OCI-LY1 (cell line): ENCODE measurements around the gene LZTR1.

Experiments
- H2AFZ ChIP-seq: fragments of 200-600 bp; sonication (generic), shearing (Covaris generic); 2 replicates; pipeline ENCODE4 v1.6.0; 2014; ENCODE audit warnings: antibody characterized with exemption, mild to moderate bottlenecking, low read length
- H3F3A ChIP-seq: fragments of 200-600 bp; sonication (generic), shearing (Covaris generic); 2 replicates; pipeline ENCODE4 v1.6.0; 2014; ENCODE audit warnings: mild to moderate bottlenecking, antibody characterized with exemption, low read length, moderate library complexity; ENCODE audit not compliant: insufficient read depth
- H3K27ac ChIP-seq: fragments of 200-600 bp; sonication (generic); 2 replicates; pipeline ENCODE4 v1.5.1; 2014; ENCODE audit warnings: low read length, mixed run types, mild to moderate bottlenecking, low read depth; ENCODE audit not compliant: poor library complexity, severe bottlenecking
- H3K27me3 ChIP-seq: fragments of 200-600 bp; sonication (generic); 2 replicates; pipeline ENCODE4 v1.6.0; 2014; ENCODE audit warnings: antibody characterized with exemption, mild to moderate bottlenecking, low read length, moderate library complexity; ENCODE audit not compliant: insufficient read depth
- H3K36me3 ChIP-seq: fragments of 200-600 bp; sonication (generic); 2 replicates; pipeline ENCODE4 v1.6.1; 2014; ENCODE audit warnings: mild to moderate bottlenecking, antibody characterized with exemption, low read length, moderate library complexity, mixed read lengths; ENCODE audit not compliant: insufficient read depth
- H3K4me1 ChIP-seq: fragments of 200-600 bp; sonication (generic); 2 replicates; pipeline ENCODE4 v1.5.1; 2014; ENCODE audit warnings: mild to moderate bottlenecking, low read length, moderate library complexity; ENCODE audit not compliant: insufficient read depth, severe bottlenecking
- H3K4me2 ChIP-seq: fragments of 200-600 bp; sonication (generic), shearing (Covaris generic); 2 replicates; pipeline ENCODE4 v1.6.1; 2014; ENCODE audit warnings: low read length
- H3K4me3 ChIP-seq: fragments of 200-600 bp; sonication (generic); 2 replicates; pipeline ENCODE4 v1.5.1; 2014; ENCODE audit warnings: low read length, low read depth, mild to moderate bottlenecking, mixed read lengths; ENCODE audit not compliant: poor library complexity, severe bottlenecking
- H3K79me2 ChIP-seq: fragments of 200-600 bp; shearing (Covaris generic); 2 replicates; pipeline ENCODE4 v1.6.1; 2016; ENCODE audit warnings: mixed run types, low read length, mixed read lengths; ENCODE audit not compliant: insufficient read depth
- H3K9ac ChIP-seq: fragments of 200-600 bp; sonication (generic), shearing (Covaris generic); 2 replicates; pipeline ENCODE4 v1.6.1; 2014; ENCODE audit warnings: mild to moderate bottlenecking, low read length, mixed read lengths
- H3K9me2 ChIP-seq: fragments of 200-600 bp; sonication (generic), shearing (Covaris generic); 2 replicates; pipeline ENCODE4 v1.6.1; 2014; ENCODE audit warnings: low read depth, mild to moderate bottlenecking, low read length, mixed read lengths
- H3K9me3 ChIP-seq: fragments of 200-600 bp; shearing (Covaris generic); 2 replicates; pipeline ENCODE4 v1.6.1; 2014; ENCODE audit warnings: low read length, mixed read lengths
- H4K20me1 ChIP-seq: fragments of 200-600 bp; sonication (generic), shearing (Covaris generic); 2 replicates; pipeline ENCODE4 v1.6.0; 2016; ENCODE audit warnings: mild to moderate bottlenecking, low read length; ENCODE audit not compliant: insufficient read depth
- EZH2 ChIP-seq: fragments of 200-600 bp; sonication (generic), shearing (Covaris generic); IDR thresholded peaks from 2 replicates; pipeline ENCODE4 v1.8.0; 2017; ENCODE audit warnings: borderline replicate concordance, mixed run types, mild to moderate bottlenecking, antibody characterized with exemption, low read length, moderate library complexity, mixed read lengths
- TF ChIP-seq, protein P1 (sequence below): fragments of 200-600 bp; sonication (generic), shearing (Covaris generic); IDR thresholded peaks from 2 replicates; pipeline ENCODE4 v1.5.1; 2017; ENCODE audit warnings: mild to moderate bottlenecking, antibody characterized with exemption, low read length, moderate library complexity, mixed read lengths

The LZTR1 gene

DNA sequence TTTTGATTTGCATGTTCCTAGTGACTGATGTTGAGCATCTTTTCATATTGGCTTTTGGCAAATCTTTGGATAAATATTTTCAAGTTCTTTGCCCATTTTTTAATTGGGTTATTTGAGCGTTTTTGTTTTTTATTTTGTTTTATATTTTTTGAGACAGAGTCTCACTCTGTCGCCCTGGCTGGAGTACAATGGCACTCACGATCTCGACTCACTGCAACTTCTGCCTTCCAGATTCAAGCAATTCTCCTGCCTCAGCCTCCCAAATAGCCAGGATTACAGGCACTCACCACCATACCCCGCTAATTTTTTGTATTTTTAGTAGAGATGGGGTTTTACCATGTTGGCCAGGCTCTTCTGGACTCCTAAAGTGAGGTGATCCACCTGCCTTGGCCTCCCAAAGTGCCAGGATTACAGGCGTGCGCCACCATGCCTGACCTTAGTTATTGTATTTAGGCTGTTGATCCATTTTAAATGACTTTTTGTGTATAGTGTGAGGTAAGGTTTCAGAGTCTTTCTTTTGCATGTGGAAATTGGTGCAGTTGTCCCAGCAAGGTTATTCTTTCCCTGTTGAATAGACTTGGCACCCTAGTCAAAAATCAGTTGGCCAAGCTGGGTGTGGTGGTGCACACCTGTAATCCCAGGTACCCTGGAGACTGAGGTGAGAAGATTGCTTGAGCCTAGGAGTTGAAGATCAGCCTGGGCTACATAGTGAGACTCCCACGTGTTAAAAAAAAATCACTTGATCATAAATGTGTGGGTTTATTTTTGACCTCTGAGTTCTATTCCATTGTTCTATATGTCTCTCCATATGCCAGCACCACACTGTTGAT lies 38.8 kb upstream of the LZTR1 start:
- H3K27ac ChIP-seq, result no peak overlapping the region
- no peaks in the 10 kb centered on the region for H3K9me3 ChIP-seq
- H3K27me3 ChIP-seq, result no peaks in the 10 kb centered on the region
- TF ChIP-seq EZH2, result no peak
- TF ChIP-seq, protein P1, sequence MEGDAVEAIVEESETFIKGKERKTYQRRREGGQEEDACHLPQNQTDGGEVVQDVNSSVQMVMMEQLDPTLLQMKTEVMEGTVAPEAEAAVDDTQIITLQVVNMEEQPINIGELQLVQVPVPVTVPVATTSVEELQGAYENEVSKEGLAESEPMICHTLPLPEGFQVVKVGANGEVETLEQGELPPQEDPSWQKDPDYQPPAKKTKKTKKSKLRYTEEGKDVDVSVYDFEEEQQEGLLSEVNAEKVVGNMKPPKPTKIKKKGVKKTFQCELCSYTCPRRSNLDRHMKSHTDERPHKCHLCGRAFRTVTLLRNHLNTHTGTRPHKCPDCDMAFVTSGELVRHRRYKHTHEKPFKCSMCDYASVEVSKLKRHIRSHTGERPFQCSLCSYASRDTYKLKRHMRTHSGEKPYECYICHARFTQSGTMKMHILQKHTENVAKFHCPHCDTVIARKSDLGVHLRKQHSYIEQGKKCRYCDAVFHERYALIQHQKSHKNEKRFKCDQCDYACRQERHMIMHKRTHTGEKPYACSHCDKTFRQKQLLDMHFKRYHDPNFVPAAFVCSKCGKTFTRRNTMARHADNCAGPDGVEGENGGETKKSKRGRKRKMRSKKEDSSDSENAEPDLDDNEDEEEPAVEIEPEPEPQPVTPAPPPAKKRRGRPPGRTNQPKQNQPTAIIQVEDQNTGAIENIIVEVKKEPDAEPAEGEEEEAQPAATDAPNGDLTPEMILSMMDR, result no peak
- no peak overlapping the region for H3K4me3 ChIP-seq
- H3K9ac ChIP-seq, result no peak overlapping the region
- H4K20me1 ChIP-seq, result peaks cover 6% of the 10 kb centered on the region; the same call in 1 of the 2 replicates
- H3K4me1 ChIP-seq, result peaks cover 13% of the 10 kb centered on the region
- H3K36me3 ChIP-seq, result peaks cover 57% of the 10 kb centered on the region; the same call in 1 of the 2 replicates
- no peaks in the 10 kb centered on the region for H3K9me2 ChIP-seq
- peaks cover 94% of the 10 kb centered on the region for H3K79me2 ChIP-seq
- no peaks in the 10 kb centered on the region for H3F3A ChIP-seq
- no peak overlapping the region for H3K4me2 ChIP-seq
- H2AFZ ChIP-seq, result no peak overlapping the region

- Histone ChIP-seq H3K4me3 (no peak overlapping the region), H3K27me3 (no peaks in the 10 kb centered on the region), H3K4me1 (peaks cover 13% of the 10 kb centered on the region), H3K9me2 (no peaks in the 10 kb centered on the region), H3K9me3 (no peaks in the 10 kb centered on the region), H3K4me2 (no peak overlapping the region), H3K36me3 (peaks cover 57% of the 10 kb centered on the region; the same call in 1 of the 2 replicates), H3K27ac (no peak overlapping the region), H2AFZ (no peak overlapping the region), H3K9ac (no peak overlapping the region), H4K20me1 (peaks cover 6% of the 10 kb centered on the region; the same call in 1 of the 2 replicates), H3K79me2 (peaks cover 89% of the 10 kb centered on the region), H3F3A (no peaks in the 10 kb centered on the region)
- no peak for TF ChIP-seq EZH2
- TF ChIP-seq, protein P1, result no peak
Observed at GRCh38 chr22:20944042-20944441, 38.1 kb upstream of the LZTR1 start.

GRCh38 chr22:20945578-20945934 lies 36.5 kb upstream of the LZTR1 start:
- H3K4me1 ChIP-seq, result peaks cover 6% of the 10 kb centered on the region
- no peaks in the 10 kb centered on the region for H3K27me3 ChIP-seq
- H3K9ac ChIP-seq, result no peak overlapping the region
- H2AFZ ChIP-seq, result no peak overlapping the region
- H3F3A ChIP-seq, result no peaks in the 10 kb centered on the region
- no peaks in the 10 kb centered on the region for H3K9me2 ChIP-seq
- H3K4me3 ChIP-seq, result no peak overlapping the region
- H3K9me3 ChIP-seq, result no peaks in the 10 kb centered on the region
- TF ChIP-seq, protein P1, result no peak
- TF ChIP-seq EZH2, result no peak
- peaks cover 65% of the 10 kb centered on the region for H3K36me3 ChIP-seq
- H3K4me2 ChIP-seq, result no peak overlapping the region
- H3K79me2 ChIP-seq, result peaks cover 75% of the 10 kb centered on the region
- peak overlapping the region; percentile 23 for H3K27ac ChIP-seq
- H4K20me1 ChIP-seq, result 0 out of 2 replicates have a peak, but pooled peaks cover 1% of the 10 kb centered on the region
